Hematopoietic multipotent progenitor cell (in vitro differentiated cells): ENCODE data around the gene RIMS1. TPM values are rescaled to one million over a fixed set of nuclear protein-coding genes. Genes with fewer than 3 reads are reported as not detected.
A peak's percentile ranks its signal among the peaks of the same experiment; 100 is the strongest.

Experiments used
- DNase-seq, 3 donors: peaks; one replicate each; pipeline ENCODE4 v3.0.0-alpha.2; 2011 to 2015; ENCODE audit warnings: low read depth in 2 of 3, low spot score in 2 of 3
- total RNA-seq: library from RNA; depleted of rRNA; stranded (reverse); fragments of >200 nt; gene quantifications from one replicate; pipeline ENCODE4 v1.2.3, GENCODE V29; 2012

Gene RIMS1
- total RNA-seq, 1 donor, result under 0.01 TPM

GRCh38 chr6:72081871-72082270 lies 195.5 kb downstream of the RIMS1 start:
- no peak for DNase-seq

GRCh38 chr6:72083976-72084375 lies 197.6 kb downstream of the RIMS1 start:
- no peak for DNase-seq

- DNase-seq, result peak in 2 of 3 donors; percentile 11 to 29
Measured at GRCh38 chr6:72084992-72085569, 198.7 kb downstream of the RIMS1 start.

- DNase-seq, result no peak
Measured at GRCh38 chr6:72094506-72094905, 208.2 kb downstream of the RIMS1 start.

- DNase-seq, result no peak
Measured at GRCh38 chr6:72102561-72102960, 216.2 kb downstream of the RIMS1 start.

- no peak for DNase-seq
Measured at GRCh38 chr6:72111611-72112010, 225.3 kb downstream of the RIMS1 start.

GRCh38 chr6:72130327-72130726 lies 244.0 kb downstream of the RIMS1 start:
- DNase-seq, result no peak

GRCh38 chr6:72132427-72132826 lies 246.1 kb downstream of the RIMS1 start:
- no peak for DNase-seq

- no peak for DNase-seq
Measured at GRCh38 chr6:72132851-72133250, 246.5 kb downstream of the RIMS1 start.

GRCh38 chr6:72133324-72133723 lies 247.0 kb downstream of the RIMS1 start:
- no peak for DNase-seq

- no peak for DNase-seq
Measured at GRCh38 chr6:72140795-72141194, 254.4 kb downstream of the RIMS1 start.

- DNase-seq, result no peak
Measured at GRCh38 chr6:72149715-72150114, 263.4 kb downstream of the RIMS1 start.

- DNase-seq, result no peak
Measured at GRCh38 chr6:72151742-72152141, 265.4 kb downstream of the RIMS1 start.

- DNase-seq, result no peak
Measured at GRCh38 chr6:72175916-72176315, 289.6 kb downstream of the RIMS1 start.

- DNase-seq, result peak in 2 of 3 donors; percentile 12 to 19
Measured at GRCh38 chr6:72182337-72183246, 296.2 kb downstream of the RIMS1 start.

- no peak for DNase-seq
Measured at GRCh38 chr6:72203983-72204382, 317.6 kb downstream of the RIMS1 start.

GRCh38 chr6:72205500-72205899 lies 319.1 kb downstream of the RIMS1 start:
- no peak for DNase-seq

GRCh38 chr6:72206606-72207005 lies 320.3 kb downstream of the RIMS1 start:
- DNase-seq, result no peak

GRCh38 chr6:72212686-72213085 lies 326.3 kb downstream of the RIMS1 start:
- no peak for DNase-seq

GRCh38 chr6:72213654-72214053 lies 327.3 kb downstream of the RIMS1 start:
- no peak for DNase-seq

GRCh38 chr6:72216222-72217068 lies 330.1 kb downstream of the RIMS1 start:
- DNase-seq, result no peak
